Lower leg skin (tissue), 4 donors: ENCODE data around the gene CH25H. TPM values are rescaled to one million over a fixed set of nuclear protein-coding genes. Genes with fewer than 3 reads are reported as not detected.
A peak's percentile ranks its signal among the peaks of the same experiment; 100 is the strongest.
"Not testable (repeated sequence)": the region's sequence is repeated elsewhere in the genome, so short reads cannot be mapped to it uniquely, and the experiment has no call there.

Source experiments
- DNase-seq, 2 donors: peaks; one replicate each; pipeline ENCODE4 v3.0.0-alpha.2; 2019; ENCODE audit warnings: low spot score in 2 of 2
- H3K4me3 ChIP-seq: fragments of 200-600 bp; sonication (generic); 2 replicates; pipeline ENCODE4 v1.5.1; 2017; ENCODE audit warnings: mild to moderate bottlenecking, low read depth; ENCODE audit not compliant: poor library complexity, severe bottlenecking
- POLR2A ChIP-seq, 2 donors: fragments of 450-650 bp; IDR thresholded peaks; one replicate each; pipeline ENCODE4 v1.6.1; 2016 to 2017; ENCODE audit warnings: antibody characterized with exemption in 2 of 2, mild to moderate bottlenecking in 1 of 2, moderate library complexity in 1 of 2
- WGBS, 2 donors: methylation state at CpG; one replicate each; pipeline ENCODE4 v1.1.5; 2018; 5-methylcytosine and 5-hydroxymethylcytosine counted together
- intact Hi-C: fragments of 100-400 bp; cut with DNase I; formaldehyde crosslinking; loops from one replicate; pipeline ENCODE4 v1.15.0; 2023; ENCODE audit warnings: low total_unique reads
- total RNA-seq, 4 donors: library from RNA; depleted of rRNA; stranded (reverse); fragments of >200 nt; gene quantifications; one replicate each; pipeline ENCODE4 v1.1.0, GENCODE V29; 2016
- TF ChIP-seq, protein P1 (sequence below), 3 donors: fragments of 450-650 bp; IDR thresholded peaks; one replicate each; pipeline ENCODE4 v1.5.1; 2016; ENCODE audit warnings: antibody characterized with exemption in 3 of 3, mild to moderate bottlenecking in 3 of 3, moderate library complexity in 2 of 3

Gene CH25H
- 1 to 10 TPM in 2 of 4 donors, under 1 TPM in 2; 0.45 to 2.8 (median 0.97) TPM for total RNA-seq

DNA sequence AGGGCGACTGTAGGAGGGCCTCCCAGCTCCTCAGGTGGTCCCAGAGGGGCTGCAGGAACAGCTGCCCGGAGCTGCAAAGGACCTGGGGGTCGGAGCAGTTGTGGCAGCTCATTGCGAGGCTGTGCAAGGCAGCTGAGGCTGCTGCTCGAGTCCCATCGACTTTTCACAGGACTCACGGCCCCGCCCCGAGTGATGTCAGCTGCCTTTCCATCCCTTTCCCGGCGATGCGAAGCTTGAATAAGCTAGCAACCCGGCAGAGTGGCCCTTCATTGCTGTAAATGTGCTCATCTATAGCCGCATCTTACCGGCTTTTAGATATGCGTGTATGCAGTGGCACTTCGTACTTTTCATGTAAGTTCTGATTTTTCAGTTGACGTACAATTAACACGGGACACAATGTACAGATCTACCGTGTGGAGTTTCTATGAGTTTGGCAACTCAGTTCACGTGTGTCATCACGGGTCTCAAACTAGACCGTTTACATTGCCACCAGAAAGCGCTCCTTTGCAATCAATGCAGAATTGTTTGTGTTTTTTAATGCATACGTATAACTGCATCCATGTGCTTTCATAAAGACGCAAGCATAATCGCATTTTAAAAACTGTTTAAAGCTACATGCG, at the start of gene CH25H:
Gene CH25H (minus strand): TSS at position 137 of the 620 bp plus-strand sequence. CDS start 25 bp downstream, at position 112.
- TF ChIP-seq POLR2A (IDR thresholded peaks at IDR 0.05): no peak
- TF ChIP-seq, protein P1, sequence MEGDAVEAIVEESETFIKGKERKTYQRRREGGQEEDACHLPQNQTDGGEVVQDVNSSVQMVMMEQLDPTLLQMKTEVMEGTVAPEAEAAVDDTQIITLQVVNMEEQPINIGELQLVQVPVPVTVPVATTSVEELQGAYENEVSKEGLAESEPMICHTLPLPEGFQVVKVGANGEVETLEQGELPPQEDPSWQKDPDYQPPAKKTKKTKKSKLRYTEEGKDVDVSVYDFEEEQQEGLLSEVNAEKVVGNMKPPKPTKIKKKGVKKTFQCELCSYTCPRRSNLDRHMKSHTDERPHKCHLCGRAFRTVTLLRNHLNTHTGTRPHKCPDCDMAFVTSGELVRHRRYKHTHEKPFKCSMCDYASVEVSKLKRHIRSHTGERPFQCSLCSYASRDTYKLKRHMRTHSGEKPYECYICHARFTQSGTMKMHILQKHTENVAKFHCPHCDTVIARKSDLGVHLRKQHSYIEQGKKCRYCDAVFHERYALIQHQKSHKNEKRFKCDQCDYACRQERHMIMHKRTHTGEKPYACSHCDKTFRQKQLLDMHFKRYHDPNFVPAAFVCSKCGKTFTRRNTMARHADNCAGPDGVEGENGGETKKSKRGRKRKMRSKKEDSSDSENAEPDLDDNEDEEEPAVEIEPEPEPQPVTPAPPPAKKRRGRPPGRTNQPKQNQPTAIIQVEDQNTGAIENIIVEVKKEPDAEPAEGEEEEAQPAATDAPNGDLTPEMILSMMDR (IDR thresholded peaks at IDR 0.05): no peak
- 0 to 1% methylated on average over 28 of the region's 28 CpGs for WGBS, 2 donors
- DNase-seq: peak; percentile 81 to 97
- intact Hi-C loops: loop anchor here (5.0 kb wide), 1 partner anchor 180 kb away; no protein-coding TSS in a partner anchor
- peak within 1 kb of the TSS; percentile 10 for H3K4me3 ChIP-seq

- WGBS, 2 donors: 69 to 72% methylated on average over 3 of the region's 3 CpGs
- TF ChIP-seq POLR2A (IDR thresholded peaks at IDR 0.05): no peak
- TF ChIP-seq, protein P1 (IDR thresholded peaks at IDR 0.05): no peak
- intact Hi-C loops: no loop called here
These were observed 49.2 kb upstream of the CH25H start for GRCh38 chr10:89256340-89256739.

GRCh38 chr10:89255793-89256192, 48.7 kb upstream of the CH25H start:
- intact Hi-C loops: no loop called here
- no peak for DNase-seq
- no peak for TF ChIP-seq POLR2A (IDR thresholded peaks at IDR 0.05)
- TF ChIP-seq, protein P1 (IDR thresholded peaks at IDR 0.05): no peak
- no peak overlapping the region for H3K4me3 ChIP-seq

More at GRCh38 chr10:89256340-89256739, 49.2 kb upstream of the CH25H start:
- H3K4me3 ChIP-seq: no peak overlapping the region
- no peak for DNase-seq

DNA sequence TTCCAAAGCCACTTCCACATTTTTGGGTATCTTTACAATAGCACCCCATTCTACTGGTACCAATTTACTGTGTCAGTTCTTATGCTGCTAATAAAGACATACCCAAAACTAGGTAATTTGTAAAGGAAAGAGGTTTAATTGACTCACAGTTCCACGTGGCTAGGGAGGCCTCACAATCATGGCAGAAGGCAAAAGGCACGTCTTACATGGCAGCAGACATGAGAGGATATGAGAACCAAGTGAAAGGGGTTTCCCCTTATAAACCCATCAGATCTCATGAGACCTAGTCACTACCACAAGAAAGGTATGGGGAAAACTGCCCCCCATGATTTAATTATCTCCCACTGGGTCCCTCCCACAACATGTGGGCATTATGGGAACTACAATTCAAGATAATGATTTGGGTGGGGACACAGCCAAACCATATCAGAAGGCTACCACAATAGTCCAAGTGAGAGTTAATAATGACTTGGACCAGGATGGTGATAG, 48.0 kb upstream of the CH25H start:
- intact Hi-C loops, DNase-seq: not testable (repeated sequence)
- 79 to 86% methylated on average over 2 of the region's 2 CpGs for WGBS, 2 donors

DNA sequence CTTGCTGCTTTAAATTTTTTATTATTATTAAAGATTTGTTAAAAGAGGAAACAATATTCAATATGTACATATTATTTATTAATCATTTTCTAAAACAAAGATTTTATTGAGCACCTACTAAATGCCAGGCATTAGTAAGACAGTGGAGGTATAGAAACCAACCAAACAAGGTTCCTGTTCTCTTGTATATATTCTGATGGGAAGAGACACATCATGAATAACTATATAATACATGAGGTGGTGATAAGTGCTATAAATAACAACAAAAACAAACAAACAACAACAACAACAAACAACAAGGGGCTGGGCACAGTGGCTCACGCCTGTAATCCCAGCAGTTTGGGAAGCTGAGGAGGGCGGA, 45.1 kb upstream of the CH25H start:
- H3K4me3 ChIP-seq: no peak overlapping the region
- DNase-seq: no peak
- 80 to 89% methylated on average over 2 of the region's 2 CpGs for WGBS, 2 donors
- intact Hi-C loops: no loop called here
- TF ChIP-seq POLR2A (IDR thresholded peaks at IDR 0.05): no peak
- TF ChIP-seq, protein P1 (IDR thresholded peaks at IDR 0.05): no peak

More for the DNA sequence above, 48.0 kb upstream of the CH25H start:
- not testable (repeated sequence) for H3K4me3 ChIP-seq

DNA sequence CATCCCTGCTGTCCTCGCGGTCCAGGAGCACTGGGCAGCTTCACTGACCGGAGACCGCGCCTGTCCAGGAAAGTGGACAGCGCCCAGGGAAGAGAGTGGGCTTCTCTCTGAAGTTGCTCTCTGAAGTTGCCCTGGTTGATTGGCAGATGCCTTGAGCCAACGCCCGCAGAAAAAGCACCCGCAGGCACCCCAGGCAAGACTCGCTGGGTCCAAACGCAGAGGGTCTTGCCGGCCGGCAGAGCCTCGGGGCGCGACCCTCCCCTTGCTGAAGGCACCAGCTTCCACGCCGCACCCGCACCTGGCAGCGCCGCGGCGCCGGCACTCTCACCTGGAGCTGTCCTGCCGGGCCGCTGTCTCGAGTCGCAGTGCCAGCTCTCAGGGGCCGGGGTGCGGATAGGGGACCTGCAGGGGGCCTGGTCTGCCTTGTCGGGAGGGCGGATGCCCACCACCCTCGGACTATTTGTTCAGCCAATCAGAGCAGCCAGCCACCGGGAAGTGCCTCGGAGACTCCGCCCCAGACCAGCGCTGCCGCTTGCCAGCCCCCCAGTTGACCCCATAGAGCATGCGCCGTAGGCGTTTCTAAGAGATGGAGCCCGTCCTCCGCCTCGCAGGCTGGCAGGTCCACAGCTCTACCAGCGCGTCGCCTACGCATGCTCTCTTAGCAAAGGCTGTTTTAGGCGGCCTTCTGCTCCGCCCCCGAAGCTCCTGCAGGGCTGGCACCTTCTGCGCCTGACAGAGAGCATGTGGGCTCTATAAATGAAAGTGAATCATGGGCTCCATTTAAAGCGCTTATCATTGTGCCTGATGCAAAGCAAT, 44.5 kb upstream of the CH25H start, which contains the start of gene LIPA:
Gene LIPA (minus strand): TSS at position 367 of the 816 bp plus-strand sequence. CDS start 4,127 bp downstream, outside the sequence.
- intact Hi-C loops: no loop called here
- DNase-seq: peak; percentile 94 to 99
- TF ChIP-seq, protein P1 (IDR thresholded peaks at IDR 0.05): no peak
- no peak for TF ChIP-seq POLR2A (IDR thresholded peaks at IDR 0.05)
- peak within 1 kb of the TSS; percentile 97 for H3K4me3 ChIP-seq
- 1% methylated on average over 11 to 27 of the region's 53 CpGs for WGBS, 2 donors
